Measurements from ENCODE around the gene RBL1. TPM values are rescaled to one million over a fixed set of nuclear protein-coding genes. Genes with fewer than 3 reads are reported as not detected.

The RBL1 gene
- total and polyA plus RNA-seq, 10 of the 15 experiments (the other 5 are each of a cell fraction or from before 2014, with no cell fraction given), result 4.5 to 51.1 (median 24.9) TPM

DNA sequence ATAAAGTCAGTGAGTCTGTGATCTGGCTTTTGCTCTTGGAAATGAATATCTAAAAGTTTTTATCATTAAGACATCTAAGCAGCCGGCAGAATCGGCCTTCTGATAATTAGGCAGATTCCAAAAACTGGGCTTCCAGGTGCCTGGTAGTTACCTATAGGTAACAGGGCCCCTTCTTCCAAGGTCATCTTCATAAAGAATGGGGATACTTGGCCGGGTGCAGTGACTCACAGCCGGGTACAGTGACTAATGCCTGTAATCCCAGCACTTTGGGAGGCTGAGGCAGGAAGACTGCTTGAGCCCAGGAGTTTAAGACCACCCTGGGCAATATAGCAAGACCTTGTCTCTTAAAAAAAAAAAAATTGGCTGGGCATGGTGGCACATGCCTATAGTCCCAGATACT is 12.9 kb upstream of the RBL1 start (continued):
- TF ChIP-seq, protein P1, sequence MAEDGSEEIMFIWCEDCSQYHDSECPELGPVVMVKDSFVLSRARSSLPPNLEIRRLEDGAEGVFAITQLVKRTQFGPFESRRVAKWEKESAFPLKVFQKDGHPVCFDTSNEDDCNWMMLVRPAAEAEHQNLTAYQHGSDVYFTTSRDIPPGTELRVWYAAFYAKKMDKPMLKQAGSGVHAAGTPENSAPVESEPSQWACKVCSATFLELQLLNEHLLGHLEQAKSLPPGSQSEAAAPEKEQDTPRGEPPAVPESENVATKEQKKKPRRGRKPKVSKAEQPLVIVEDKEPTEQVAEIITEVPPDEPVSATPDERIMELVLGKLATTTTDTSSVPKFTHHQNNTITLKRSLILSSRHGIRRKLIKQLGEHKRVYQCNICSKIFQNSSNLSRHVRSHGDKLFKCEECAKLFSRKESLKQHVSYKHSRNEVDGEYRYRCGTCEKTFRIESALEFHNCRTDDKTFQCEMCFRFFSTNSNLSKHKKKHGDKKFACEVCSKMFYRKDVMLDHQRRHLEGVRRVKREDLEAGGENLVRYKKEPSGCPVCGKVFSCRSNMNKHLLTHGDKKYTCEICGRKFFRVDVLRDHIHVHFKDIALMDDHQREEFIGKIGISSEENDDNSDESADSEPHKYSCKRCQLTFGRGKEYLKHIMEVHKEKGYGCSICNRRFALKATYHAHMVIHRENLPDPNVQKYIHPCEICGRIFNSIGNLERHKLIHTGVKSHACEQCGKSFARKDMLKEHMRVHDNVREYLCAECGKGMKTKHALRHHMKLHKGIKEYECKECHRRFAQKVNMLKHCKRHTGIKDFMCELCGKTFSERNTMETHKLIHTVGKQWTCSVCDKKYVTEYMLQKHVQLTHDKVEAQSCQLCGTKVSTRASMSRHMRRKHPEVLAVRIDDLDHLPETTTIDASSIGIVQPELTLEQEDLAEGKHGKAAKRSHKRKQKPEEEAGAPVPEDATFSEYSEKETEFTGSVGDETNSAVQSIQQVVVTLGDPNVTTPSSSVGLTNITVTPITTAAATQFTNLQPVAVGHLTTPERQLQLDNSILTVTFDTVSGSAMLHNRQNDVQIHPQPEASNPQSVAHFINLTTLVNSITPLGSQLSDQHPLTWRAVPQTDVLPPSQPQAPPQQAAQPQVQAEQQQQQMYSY (CRISPR knock-in tag; IDR thresholded peaks at IDR 0.05), result no peak
- TF ChIP-seq CBFB (IDR thresholded peaks at IDR 0.05; ENCODE audit: low read depth) (no peak), SP1 (IDR thresholded peaks at IDR 0.05; ENCODE audit: low read depth, low read length) (no peak), MYB (IDR thresholded peaks at IDR 0.05; ENCODE audit: borderline replicate concordance, low read depth, low read length) (no peak), GABPA (IDR thresholded peaks at IDR 0.05; ENCODE audit: low read depth) (no peak)
- TF ChIP-seq, protein P2, sequence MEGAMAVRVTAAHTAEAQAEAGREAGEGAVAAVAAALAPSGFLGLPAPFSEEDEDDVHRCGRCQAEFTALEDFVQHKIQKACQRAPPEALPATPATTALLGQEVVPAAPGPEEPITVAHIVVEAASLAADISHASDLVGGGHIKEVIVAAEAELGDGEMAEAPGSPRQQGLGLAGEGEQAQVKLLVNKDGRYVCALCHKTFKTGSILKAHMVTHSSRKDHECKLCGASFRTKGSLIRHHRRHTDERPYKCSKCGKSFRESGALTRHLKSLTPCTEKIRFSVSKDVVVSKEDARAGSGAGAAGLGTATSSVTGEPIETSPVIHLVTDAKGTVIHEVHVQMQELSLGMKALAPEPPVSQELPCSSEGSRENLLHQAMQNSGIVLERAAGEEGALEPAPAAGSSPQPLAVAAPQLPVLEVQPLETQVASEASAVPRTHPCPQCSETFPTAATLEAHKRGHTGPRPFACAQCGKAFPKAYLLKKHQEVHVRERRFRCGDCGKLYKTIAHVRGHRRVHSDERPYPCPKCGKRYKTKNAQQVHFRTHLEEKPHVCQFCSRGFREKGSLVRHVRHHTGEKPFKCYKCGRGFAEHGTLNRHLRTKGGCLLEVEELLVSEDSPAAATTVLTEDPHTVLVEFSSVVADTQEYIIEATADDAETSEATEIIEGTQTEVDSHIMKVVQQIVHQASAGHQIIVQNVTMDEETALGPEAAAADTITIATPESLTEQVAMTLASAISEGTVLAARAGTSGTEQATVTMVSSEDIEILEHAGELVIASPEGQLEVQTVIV (IDR thresholded peaks at IDR 0.05; ENCODE audit: borderline replicate concordance, partially characterized antibody), result no peak

DNA sequence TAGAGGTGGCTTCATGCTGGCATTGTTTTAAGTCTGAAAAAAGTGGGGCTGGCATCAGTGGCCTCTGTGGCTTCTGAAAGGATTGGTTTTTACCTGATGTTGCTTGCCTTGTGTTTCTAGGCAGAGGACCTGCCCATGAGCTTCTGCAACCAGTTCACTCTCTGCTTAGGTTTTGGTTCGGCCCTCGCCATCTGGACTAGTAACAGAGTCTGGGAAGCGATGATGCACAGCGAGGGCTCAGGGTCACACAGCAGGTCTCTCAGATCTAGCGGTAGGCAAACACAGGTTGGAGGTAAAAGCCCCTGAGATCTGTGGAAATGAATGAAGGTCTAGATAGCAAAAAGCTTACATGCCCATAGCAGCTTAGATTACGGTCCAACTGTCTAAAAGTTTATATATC is 6.8 kb upstream of the RBL1 start:
- H3K27me3 ChIP-seq (replicated peaks in 1 of 2; ENCODE audit: control insufficient read depth in 2 of 2, insufficient read depth in 2 of 2, low read length in 1 of 2), result no peaks in the 10 kb centered on the region
- CTCF ChIA-PET, result no interaction called here
- no peaks in the 10 kb centered on the region for H3K79me2 ChIP-seq (ENCODE audit: control insufficient read depth, insufficient read depth, low read length)
- no peak for DNase-seq (ENCODE audit: low read depth, low spot score)
- intact Hi-C loops (cut with micrococcal nuclease; ENCODE audit: unreplicated experiment), result no loop called here
- SMC1A ChIA-PET (ENCODE audit: uncharacterized antibody, unreplicated experiment), result no interaction called here
- no peak overlapping the region for H3K9ac ChIP-seq (ENCODE audit: control insufficient read depth, insufficient read depth, low read length)
- no peak for FAIRE-seq
- no peaks in the 10 kb centered on the region for H4K20me1 ChIP-seq (ENCODE audit: control insufficient read depth, insufficient read depth)
- BruUV-seq (replicated peaks), result no TSS peak
- RAD21 ChIA-PET (ENCODE audit: unreplicated experiment), result no interaction called here
- H3K36me3 ChIP-seq (ENCODE audit: control insufficient read depth in 2 of 2, insufficient read depth in 2 of 2, low read length in 1 of 2), result no peaks in the 10 kb centered on the region
- H3K27ac ChIP-seq (ENCODE audit: control insufficient read depth, insufficient read depth), result no peak overlapping the region
- WGBS (ENCODE audit: insufficient coverage, insufficient replicate concordance, low lambda C conversion rate, missing lambda C conversion rate), result 95% methylated on average over 6 of the region's 6 CpGs
- POLR2A ChIA-PET, result no interaction called here
- no peaks in the 10 kb centered on the region for H3K4me1 ChIP-seq (ENCODE audit: control insufficient read depth, insufficient read depth, low read length)
- no peak overlapping the region for H3K4me2 ChIP-seq (ENCODE audit: control insufficient read depth, insufficient read depth)
- ATAC-seq, result no peak
- in situ Hi-C loops (cut with MboI), result no loop called here
- H2AFZ ChIP-seq (ENCODE audit: control insufficient read depth, low read depth, low read length), result no peak overlapping the region
- no peak overlapping the region for H3K4me3 ChIP-seq
- TF ChIP-seq, protein P3, sequence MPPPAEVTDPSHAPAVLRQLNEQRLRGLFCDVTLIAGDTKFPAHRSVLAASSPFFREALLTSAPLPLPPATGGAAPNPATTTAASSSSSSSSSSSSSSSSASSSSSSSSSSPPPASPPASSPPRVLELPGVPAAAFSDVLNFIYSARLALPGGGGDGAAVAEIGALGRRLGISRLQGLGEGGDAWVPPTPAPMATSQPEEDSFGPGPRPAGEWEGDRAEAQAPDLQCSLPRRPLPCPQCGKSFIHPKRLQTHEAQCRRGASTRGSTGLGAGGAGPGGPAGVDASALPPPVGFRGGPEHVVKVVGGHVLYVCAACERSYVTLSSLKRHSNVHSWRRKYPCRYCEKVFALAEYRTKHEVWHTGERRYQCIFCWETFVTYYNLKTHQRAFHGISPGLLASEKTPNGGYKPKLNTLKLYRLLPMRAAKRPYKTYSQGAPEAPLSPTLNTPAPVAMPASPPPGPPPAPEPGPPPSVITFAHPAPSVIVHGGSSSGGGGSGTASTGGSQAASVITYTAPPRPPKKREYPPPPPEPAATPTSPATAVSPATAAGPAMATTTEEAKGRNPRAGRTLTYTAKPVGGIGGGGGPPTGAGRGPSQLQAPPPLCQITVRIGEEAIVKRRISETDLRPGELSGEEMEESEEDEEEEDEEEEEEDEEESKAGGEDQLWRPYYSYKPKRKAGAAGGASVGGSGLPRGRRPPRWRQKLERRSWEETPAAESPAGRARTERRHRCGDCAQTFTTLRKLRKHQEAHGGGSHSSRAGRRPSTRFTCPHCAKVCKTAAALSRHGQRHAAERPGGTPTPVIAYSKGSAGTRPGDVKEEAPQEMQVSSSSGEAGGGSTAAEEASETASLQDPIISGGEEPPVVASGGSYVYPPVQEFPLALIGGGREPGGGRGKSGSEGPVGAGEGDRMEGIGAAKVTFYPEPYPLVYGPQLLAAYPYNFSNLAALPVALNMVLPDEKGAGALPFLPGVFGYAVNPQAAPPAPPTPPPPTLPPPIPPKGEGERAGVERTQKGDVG (CRISPR knock-in tag; IDR thresholded peaks at IDR 0.05), result no peak
- no peak for TF ChIP-seq FOXK2 (IDR thresholded peaks at IDR 0.05)
- no peaks in the 10 kb centered on the region for H3K9me3 ChIP-seq (replicated peaks; ENCODE audit: control insufficient read depth, insufficient read depth, low read length)
